Right atrium auricular region (tissue), 2 donors: Measurements from ENCODE around the gene FHIT. TPM values are rescaled to one million over a fixed set of nuclear protein-coding genes. Genes with fewer than 3 reads are reported as not detected.

Experiments
- DNase-seq: peaks from one replicate; pipeline ENCODE4 v3.0.0-alpha.2; 2019; ENCODE audit warnings: low spot score
- H3K27ac ChIP-seq, 2 donors: fragments of 200-600 bp; sonication (generic); 1 replicate in 1 of 2; 2 replicates in 1 of 2; pipeline ENCODE4 v1.5.1; 2016 to 2019
- H3K27me3 ChIP-seq, 2 donors: fragments of 200-600 bp; sonication (generic); one replicate each; pipeline versions ENCODE4 v1.5.1 to v1.6.0; 2017 to 2019
- H3K36me3 ChIP-seq: fragments of 200-600 bp; sonication (generic); one replicate; pipeline ENCODE4 v1.5.1; 2016
- H3K4me1 ChIP-seq, 2 donors: fragments of 200-600 bp; sonication (generic); one replicate each; pipeline versions ENCODE4 v1.5.1 to v1.6.0; 2017 to 2019
- H3K4me3 ChIP-seq, 2 donors: fragments of 200-600 bp; sonication (generic); 1 replicate in 1 of 2; 2 replicates in 1 of 2; pipeline ENCODE4 v1.5.1; 2017 to 2019; ENCODE audit warnings: mild to moderate bottlenecking in 1 of 2, moderate library complexity in 1 of 2
- H3K9me3 ChIP-seq, 2 donors: fragments of 200-600 bp; sonication (generic); one replicate each; pipeline ENCODE4 v1.5.1; 2019
- total RNA-seq, 2 donors: library from RNA; depleted of rRNA; stranded (reverse); fragments of >200 nt; gene quantifications; one replicate each; pipeline ENCODE4 v1.1.0, GENCODE V29; 2016
- TF ChIP-seq, protein P1 (sequence below), 2 donors: fragments of 200-600 bp; sonication (generic); IDR thresholded peaks; one replicate each; pipeline ENCODE4 v1.5.1; 2019; ENCODE audit warnings: antibody characterized with exemption in 2 of 2

Gene FHIT
- total RNA-seq, 2 donors from 2014 or later = 10.4 to 11.0 TPM

DNA sequence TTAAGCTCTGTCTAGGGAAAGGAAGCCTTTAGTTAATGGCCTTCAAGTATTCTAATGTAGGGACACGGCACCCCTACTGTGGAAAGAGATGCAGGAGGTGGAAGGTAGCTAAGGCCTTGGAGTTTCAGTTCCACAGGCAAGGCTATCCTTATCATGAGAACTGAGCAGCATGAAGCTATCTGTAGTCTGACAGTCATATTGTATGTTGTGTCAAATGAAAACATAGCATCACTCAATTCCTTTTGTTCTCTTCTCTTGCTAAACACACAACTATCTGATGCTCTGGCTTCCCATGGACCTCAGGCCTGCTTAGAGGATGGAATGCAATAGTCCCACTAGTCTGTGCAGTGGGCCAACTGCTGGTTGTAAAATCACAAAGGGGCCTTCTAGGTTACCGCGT, 380.9 kb downstream of the FHIT start:
- DNase-seq = no peak
- TF ChIP-seq, protein P1, sequence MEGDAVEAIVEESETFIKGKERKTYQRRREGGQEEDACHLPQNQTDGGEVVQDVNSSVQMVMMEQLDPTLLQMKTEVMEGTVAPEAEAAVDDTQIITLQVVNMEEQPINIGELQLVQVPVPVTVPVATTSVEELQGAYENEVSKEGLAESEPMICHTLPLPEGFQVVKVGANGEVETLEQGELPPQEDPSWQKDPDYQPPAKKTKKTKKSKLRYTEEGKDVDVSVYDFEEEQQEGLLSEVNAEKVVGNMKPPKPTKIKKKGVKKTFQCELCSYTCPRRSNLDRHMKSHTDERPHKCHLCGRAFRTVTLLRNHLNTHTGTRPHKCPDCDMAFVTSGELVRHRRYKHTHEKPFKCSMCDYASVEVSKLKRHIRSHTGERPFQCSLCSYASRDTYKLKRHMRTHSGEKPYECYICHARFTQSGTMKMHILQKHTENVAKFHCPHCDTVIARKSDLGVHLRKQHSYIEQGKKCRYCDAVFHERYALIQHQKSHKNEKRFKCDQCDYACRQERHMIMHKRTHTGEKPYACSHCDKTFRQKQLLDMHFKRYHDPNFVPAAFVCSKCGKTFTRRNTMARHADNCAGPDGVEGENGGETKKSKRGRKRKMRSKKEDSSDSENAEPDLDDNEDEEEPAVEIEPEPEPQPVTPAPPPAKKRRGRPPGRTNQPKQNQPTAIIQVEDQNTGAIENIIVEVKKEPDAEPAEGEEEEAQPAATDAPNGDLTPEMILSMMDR (IDR thresholded peaks at IDR 0.05) = no peak
- Histone ChIP-seq H3K4me3 (no peak overlapping the region), H3K9me3 (no peaks in the 10 kb centered on the region), H3K27ac (no peak overlapping the region), H3K27me3 (no peaks in the 10 kb centered on the region), H3K36me3 (no peaks in the 10 kb centered on the region), H3K4me1 (no peaks in the 10 kb centered on the region)

DNA sequence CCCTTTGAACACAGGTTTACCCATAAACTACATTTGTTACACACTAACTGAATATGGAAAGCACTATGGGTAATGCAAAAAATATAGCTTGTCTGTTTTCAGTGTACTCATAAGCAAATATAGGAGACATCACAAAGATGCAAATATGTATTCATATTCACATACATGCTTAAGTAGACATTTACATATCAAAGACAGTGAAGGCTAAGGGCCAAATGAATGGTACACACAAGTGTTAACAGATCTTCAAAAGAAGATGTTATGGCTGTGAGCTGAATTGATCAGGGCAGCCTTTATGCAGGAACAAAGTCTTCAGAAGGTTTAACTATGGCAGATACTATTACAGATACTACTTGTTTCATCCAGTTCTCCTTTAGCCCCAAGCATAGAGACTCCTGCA, 384.1 kb downstream of the FHIT start:
- no peaks in the 10 kb centered on the region for H3K36me3 ChIP-seq
- no peaks in the 10 kb centered on the region for H3K4me1 ChIP-seq
- H3K4me3 ChIP-seq = no peak overlapping the region
- no peaks in the 10 kb centered on the region for H3K9me3 ChIP-seq
- DNase-seq = no peak
- H3K27me3 ChIP-seq = no peaks in the 10 kb centered on the region
- TF ChIP-seq, protein P1 (IDR thresholded peaks at IDR 0.05) = no peak
- H3K27ac ChIP-seq = no peak overlapping the region

DNA sequence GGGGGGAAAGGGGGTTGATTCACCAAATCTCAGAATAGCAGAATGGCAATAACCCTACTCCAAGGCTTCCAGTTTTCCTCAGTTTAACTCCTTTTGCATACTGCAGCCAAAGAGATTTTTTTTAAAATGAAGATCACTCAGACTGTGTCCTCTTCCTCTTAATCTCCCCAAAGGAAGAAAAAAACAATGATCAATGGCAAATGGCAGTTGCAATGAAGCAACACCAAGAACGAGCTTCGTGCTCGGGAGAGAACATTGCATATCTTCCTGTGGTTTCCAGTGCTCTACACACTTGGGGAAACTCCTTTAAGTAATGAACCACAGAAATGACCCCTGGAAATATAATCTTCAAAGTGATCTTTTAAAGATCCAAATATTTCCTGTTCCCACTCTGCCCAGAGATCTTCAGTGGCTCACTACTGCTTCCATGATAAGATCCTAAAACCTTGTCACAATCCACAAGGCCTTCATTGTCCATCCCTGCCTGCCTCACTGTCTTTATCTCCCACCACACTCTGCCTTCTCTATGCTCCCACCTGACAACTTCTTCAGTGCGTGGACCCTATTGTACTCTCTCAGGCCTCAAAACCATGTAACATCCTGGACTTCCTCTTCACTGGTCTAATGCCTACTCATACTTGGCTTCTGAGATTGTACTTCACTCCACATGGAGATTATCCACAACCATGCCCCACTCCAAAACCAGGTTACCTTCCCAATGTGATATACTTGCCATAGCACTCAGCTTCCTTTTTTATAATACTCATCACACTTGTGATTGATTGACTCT, 394.8 kb downstream of the FHIT start:
- peaks cover 0 to 10% of the 10 kb centered on the region in 2 donors for H3K9me3 ChIP-seq
- no peaks in the 10 kb centered on the region for H3K4me1 ChIP-seq
- no peaks in the 10 kb centered on the region for H3K36me3 ChIP-seq
- H3K27ac ChIP-seq = no peak overlapping the region
- DNase-seq = no peak
- H3K4me3 ChIP-seq = no peak overlapping the region
- TF ChIP-seq, protein P1 (IDR thresholded peaks at IDR 0.05) = no peak
- H3K27me3 ChIP-seq = no peaks in the 10 kb centered on the region

DNA sequence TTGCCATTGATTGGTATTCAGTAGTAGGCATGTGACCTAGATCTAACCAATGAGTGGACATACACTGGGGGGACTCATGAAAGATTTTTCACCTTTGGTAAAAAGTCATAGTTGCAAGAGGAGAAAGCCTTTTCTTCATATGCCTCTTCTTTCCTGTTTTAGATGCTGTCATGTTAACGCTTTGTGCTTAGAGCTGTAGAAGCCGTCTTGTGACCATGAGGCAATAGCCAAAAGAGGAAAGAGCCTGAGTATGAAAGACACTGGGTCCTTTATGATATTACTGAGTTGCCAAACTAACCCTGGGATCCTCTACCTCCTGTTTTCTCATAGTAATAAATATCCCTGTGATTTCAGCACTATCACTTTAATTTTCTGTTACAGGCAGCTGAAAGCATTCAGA, 396.0 kb downstream of the FHIT start:
- Histone ChIP-seq H3K27me3 (no peaks in the 10 kb centered on the region), H3K36me3 (no peaks in the 10 kb centered on the region), H3K9me3 (peaks cover 0 to 10% of the 10 kb centered on the region in 2 donors), H3K4me3 (no peak overlapping the region), H3K4me1 (no peaks in the 10 kb centered on the region), H3K27ac (no peak overlapping the region)
- no peak for DNase-seq
- TF ChIP-seq, protein P1 (IDR thresholded peaks at IDR 0.05) = no peak

DNA sequence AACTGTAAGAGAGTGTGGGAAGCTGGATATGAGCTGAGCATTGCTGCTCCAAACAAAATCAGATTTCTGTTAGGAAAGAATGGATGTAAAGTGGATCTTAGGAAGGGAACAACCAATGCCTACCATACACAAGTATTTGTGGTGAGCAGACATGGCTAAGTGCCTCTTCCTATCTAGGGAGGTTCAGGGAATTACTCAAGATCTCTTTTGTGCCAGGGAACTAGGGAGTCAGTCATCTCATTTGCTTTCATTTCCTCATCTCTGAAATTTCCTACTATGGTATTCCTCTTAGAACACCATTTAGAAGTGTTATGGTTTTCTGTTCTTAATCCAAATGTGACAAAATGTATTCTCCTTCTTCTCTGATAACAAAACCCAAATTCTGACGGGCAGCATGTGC, 396.5 kb downstream of the FHIT start:
- Histone ChIP-seq H3K27me3 (no peaks in the 10 kb centered on the region), H3K9me3 (peaks cover 0 to 10% of the 10 kb centered on the region in 2 donors), H3K36me3 (no peaks in the 10 kb centered on the region), H3K4me1 (no peaks in the 10 kb centered on the region), H3K4me3 (no peak overlapping the region), H3K27ac (no peak overlapping the region)
- TF ChIP-seq, protein P1 (IDR thresholded peaks at IDR 0.05) = no peak
- no peak for DNase-seq

DNA sequence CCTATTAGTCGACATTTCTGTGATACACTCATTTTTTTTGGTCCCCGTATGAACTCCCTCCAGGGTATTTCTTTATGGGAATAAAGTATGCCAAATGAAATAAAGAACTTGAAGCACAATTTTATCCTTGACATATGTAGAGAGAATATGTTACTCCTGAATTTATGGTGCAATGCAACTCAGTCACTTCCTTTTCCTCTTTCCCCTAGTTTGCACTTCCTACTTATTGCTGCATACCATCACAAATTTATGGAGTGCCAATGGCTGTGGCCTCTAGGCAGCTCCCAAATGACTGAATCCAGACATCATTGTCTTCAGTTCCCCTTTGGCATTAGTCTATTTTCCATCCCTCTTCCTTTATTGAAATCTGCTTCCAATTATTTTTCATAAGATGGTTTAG, 403.5 kb downstream of the FHIT start:
- no peaks in the 10 kb centered on the region for H3K4me1 ChIP-seq
- TF ChIP-seq, protein P1 (IDR thresholded peaks at IDR 0.05) = no peak
- H3K27ac ChIP-seq = no peak overlapping the region
- no peaks in the 10 kb centered on the region for H3K36me3 ChIP-seq
- H3K27me3 ChIP-seq = no peaks in the 10 kb centered on the region
- H3K9me3 ChIP-seq = peaks cover 0 to 10% of the 10 kb centered on the region in 2 donors
- H3K4me3 ChIP-seq = no peak overlapping the region
- DNase-seq = no peak
